ENCODE results near the gene C10orf53. TPM values are rescaled to one million over a fixed set of nuclear protein-coding genes. Genes with fewer than 3 reads are reported as not detected.
A peak's percentile ranks its signal among the peaks of the same experiment; 100 is the strongest.

Gene C10orf53
- polyA plus RNA-seq, 3 donors, result not detected

- H3K36me3 ChIP-seq (replicated peaks in 1 of 2; ENCODE audit: control insufficient read depth in 1 of 2, insufficient read depth in 2 of 2, low read length in 2 of 2), result no peaks in the 10 kb centered on the region
- no peaks in the 10 kb centered on the region for H3K27me3 ChIP-seq (ENCODE audit: control insufficient read depth in 2 of 2, insufficient read depth in 2 of 2, low read length in 2 of 2)
- H3K4me3 ChIP-seq (replicated peaks in 1 of 3; ENCODE audit: low read depth in 2 of 3, low read length in 3 of 3), result no peak overlapping the region
- Mint-ChIP-seq H3K27me3 (ENCODE audit: low read depth in 3 of 3) (peaks cover 0 to 2% (median 0%) of the 10 kb centered on the region in 3 donors), H3K4me1 (no peaks in the 10 kb centered on the region), H3K4me3 (no peak overlapping the region), H3K36me3 (no peaks in the 10 kb centered on the region), H3K9me3 (peaks cover 0 to 2% (median 0%) of the 10 kb centered on the region in 7 donors), H3K27ac (no peak overlapping the region)
- DNase-seq, result no peak
- intact Hi-C loops (cut with micrococcal nuclease), result no loop called here
- no peaks in the 10 kb centered on the region for H3K79me2 ChIP-seq (ENCODE audit: insufficient read depth, low read length)
- TF ChIP-seq CTCF (IDR thresholded peaks at IDR 0.05), result no peak
- no peak overlapping the region for H3K27ac ChIP-seq (ENCODE audit: low read depth in 1 of 2, low read length in 2 of 2)
- H3K9me3 ChIP-seq (replicated peaks in 1 of 2; ENCODE audit: control insufficient read depth in 1 of 2, insufficient read depth in 1 of 2, low read length in 2 of 2), result no peaks in the 10 kb centered on the region
- no peaks in the 10 kb centered on the region for H4K20me1 ChIP-seq (ENCODE audit: insufficient read depth, low read length)
- no peak overlapping the region for H3K4me2 ChIP-seq (replicated peaks; ENCODE audit: extremely low read depth, low read length, poor library complexity, severe bottlenecking)
- no peak overlapping the region for H2AFZ ChIP-seq (ENCODE audit: insufficient read depth, low read depth, low read length, poor library complexity, severe bottlenecking)
- H3K9ac ChIP-seq (ENCODE audit: insufficient read depth, low read length, poor library complexity, severe bottlenecking), result no peak overlapping the region
- WGBS (ENCODE audit: insufficient coverage), result 81% methylated on average over 14 of the region's 14 CpGs
- no peaks in the 10 kb centered on the region for H3K4me1 ChIP-seq (ENCODE audit: control insufficient read depth in 1 of 2, insufficient read depth in 2 of 2, low read length in 2 of 2)
Observed at GRCh38 chr10:49739426-49739825, 60.0 kb downstream of the C10orf53 start.

DNA sequence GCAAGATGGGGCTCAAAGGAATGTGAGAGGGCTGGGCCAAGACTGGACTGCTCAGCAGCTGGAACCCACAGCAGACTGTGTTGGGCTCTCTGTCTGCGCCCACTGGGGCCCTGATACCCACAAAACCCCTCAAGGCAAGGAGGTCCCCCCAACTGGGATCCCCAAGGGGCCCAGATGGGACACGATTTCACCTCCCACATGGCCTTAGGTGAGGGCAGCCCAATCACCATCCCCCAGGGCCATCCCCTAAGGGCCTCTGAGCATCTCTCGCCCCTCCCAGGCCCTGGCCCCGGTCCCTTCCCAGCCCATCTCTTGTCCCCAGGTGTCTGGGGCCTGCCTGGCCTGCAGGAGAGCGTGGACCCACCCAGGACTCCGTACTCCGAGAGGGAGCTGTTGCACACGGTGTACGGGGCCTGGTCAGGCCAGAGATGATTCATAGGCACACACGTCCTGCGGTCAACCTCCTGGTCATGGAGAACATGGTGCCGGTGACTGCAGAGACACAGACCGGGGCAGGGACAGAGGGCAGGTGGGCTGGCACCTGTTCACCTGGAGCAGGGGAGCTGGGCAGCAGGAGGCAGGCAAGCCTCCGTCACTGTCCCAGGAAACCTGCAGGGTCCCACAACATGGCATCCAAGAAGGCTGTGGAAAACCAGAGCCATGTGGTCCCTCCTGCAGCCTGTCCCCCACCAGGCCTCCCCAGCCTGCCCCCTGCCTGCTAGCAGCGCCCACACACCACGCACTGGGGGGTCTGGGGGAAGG lies 61.1 kb downstream of the C10orf53 start:
- Histone ChIP-seq H3K9ac (ENCODE audit: insufficient read depth, low read length, poor library complexity, severe bottlenecking) (no peak overlapping the region), H3K27ac (ENCODE audit: low read depth in 1 of 2, low read length in 2 of 2) (no peak overlapping the region), H3K4me3 (replicated peaks in 1 of 3; ENCODE audit: low read depth in 2 of 3, low read length in 3 of 3) (no peak overlapping the region), H3K4me1 (ENCODE audit: control insufficient read depth in 1 of 2, insufficient read depth in 2 of 2, low read length in 2 of 2) (no peaks in the 10 kb centered on the region), H3K36me3 (replicated peaks in 1 of 2; ENCODE audit: control insufficient read depth in 1 of 2, insufficient read depth in 2 of 2, low read length in 2 of 2) (no peaks in the 10 kb centered on the region), H3K79me2 (ENCODE audit: insufficient read depth, low read length) (no peaks in the 10 kb centered on the region), H3K27me3 (ENCODE audit: control insufficient read depth in 2 of 2, insufficient read depth in 2 of 2, low read length in 2 of 2) (no peaks in the 10 kb centered on the region), H4K20me1 (ENCODE audit: insufficient read depth, low read length) (no peaks in the 10 kb centered on the region), H2AFZ (ENCODE audit: insufficient read depth, low read depth, low read length, poor library complexity, severe bottlenecking) (no peak overlapping the region), H3K4me2 (replicated peaks; ENCODE audit: extremely low read depth, low read length, poor library complexity, severe bottlenecking) (no peak overlapping the region), H3K9me3 (replicated peaks in 1 of 2; ENCODE audit: control insufficient read depth in 1 of 2, insufficient read depth in 1 of 2, low read length in 2 of 2) (no peaks in the 10 kb centered on the region)
- TF ChIP-seq CTCF (IDR thresholded peaks at IDR 0.05), result no peak
- intact Hi-C loops (cut with micrococcal nuclease), result no loop called here
- Mint-ChIP-seq H3K4me3 (no peak overlapping the region), H3K27ac (no peak overlapping the region), H3K36me3 (no peaks in the 10 kb centered on the region), H3K27me3 (ENCODE audit: low read depth in 3 of 3) (peaks cover 0 to 2% (median 1%) of the 10 kb centered on the region in 3 donors), H3K4me1 (no peaks in the 10 kb centered on the region), H3K9me3 (peaks cover 0 to 3% (median 0%) of the 10 kb centered on the region in 7 donors)
- WGBS (ENCODE audit: insufficient coverage), result 95% methylated on average over 13 of the region's 16 CpGs
- peak in 1 of 3 donors; percentile 3 for DNase-seq
